Activated CD8-positive, alpha-beta memory T cell treated with anti-CD3 and anti-CD28 coated beads, Interleukin-2, amount 10 ng/mL, durations not matched to agents 7 days and 5 days (primary cell): ENCODE data around the gene CTDP1. TPM values are rescaled to one million over a fixed set of nuclear protein-coding genes. Genes with fewer than 3 reads are reported as not detected.

Source experiments
- ATAC-seq: fragments of 150-1000 bp; cut with Tn5 transposase; one replicate; pipeline ENCODE4 v1.10.0; 2021; ENCODE audit warnings: moderate library complexity
- CTCF ChIA-PET: fragments of 350-600 bp; sonication (Branson Sonifier 250); formaldehyde crosslinking; loops from one replicate; lab custom pipeline; 2021; ENCODE audit warnings: antibody characterized with exemption; lab: Charles Lee
- DNase-seq: peaks from one replicate; pipeline ENCODE4 v3.0.0-alpha.2; 2020
- H3K27ac Mint-ChIP-seq: one replicate; pipeline ENCODE4 v1.8.0; 2021; ENCODE audit warnings: mild to moderate bottlenecking, mixed read lengths
- H3K27me3 Mint-ChIP-seq: one replicate; pipeline ENCODE4 v1.8.0; 2021; ENCODE audit warnings: mixed read lengths
- H3K36me3 Mint-ChIP-seq: one replicate; pipeline ENCODE4 v1.8.0; 2021; ENCODE audit warnings: mild to moderate bottlenecking, mixed read lengths
- H3K4me1 Mint-ChIP-seq: one replicate; pipeline ENCODE4 v1.8.0; 2021; ENCODE audit warnings: mixed read lengths
- H3K4me3 Mint-ChIP-seq: one replicate; pipeline ENCODE4 v1.8.0; 2021; ENCODE audit warnings: mild to moderate bottlenecking, moderate library complexity, mixed read lengths
- H3K9me3 Mint-ChIP-seq: one replicate; pipeline ENCODE4 v1.8.0; 2022; ENCODE audit warnings: low read depth, mixed read lengths
- total RNA-seq, 2 experiments: library from RNA; stranded (reverse); gene quantifications; one replicate each; pipeline ENCODE4 v1.2.3, GENCODE V29; 2021

CTDP1 gene
- total RNA-seq, 2 experiments from 2014 or later, result 38.4 to 39.7 TPM

GRCh38 chr18:79680891-79681339 is 1.3 kb downstream of the CTDP1 start:
- Mint-ChIP-seq H3K4me3 (peak overlapping the region; percentile 83), H3K27me3 (no peaks in the 10 kb centered on the region), H3K9me3 (peaks cover 2% of the 10 kb centered on the region), H3K4me1 (peaks cover 64% of the 10 kb centered on the region), H3K36me3 (peaks cover 52% of the 10 kb centered on the region), H3K27ac (peak overlapping the region; percentile 92)
- CTCF ChIA-PET, result interaction anchor here (0.9 to 1.1 kb wide), 3 partner anchors 282 to 307 kb away, joined by 3 to 5 read pairs (median 4); partner anchors contain the start of gene TXNL4A
- DNase-seq (no peak), ATAC-seq (no peak)

GRCh38 chr18:79681484-79682387 is 2.1 kb downstream of the CTDP1 start:
- peak overlapping the region; percentile 92 for H3K27ac Mint-ChIP-seq
- peaks cover 2% of the 10 kb centered on the region for H3K9me3 Mint-ChIP-seq
- H3K36me3 Mint-ChIP-seq, result peaks cover 52% of the 10 kb centered on the region
- CTCF ChIA-PET, result no interaction called here
- H3K4me3 Mint-ChIP-seq, result peak overlapping the region; percentile 83
- peaks cover 71% of the 10 kb centered on the region for H3K4me1 Mint-ChIP-seq
- ATAC-seq (no peak), DNase-seq (peak; percentile 84)
- no peaks in the 10 kb centered on the region for H3K27me3 Mint-ChIP-seq

DNA sequence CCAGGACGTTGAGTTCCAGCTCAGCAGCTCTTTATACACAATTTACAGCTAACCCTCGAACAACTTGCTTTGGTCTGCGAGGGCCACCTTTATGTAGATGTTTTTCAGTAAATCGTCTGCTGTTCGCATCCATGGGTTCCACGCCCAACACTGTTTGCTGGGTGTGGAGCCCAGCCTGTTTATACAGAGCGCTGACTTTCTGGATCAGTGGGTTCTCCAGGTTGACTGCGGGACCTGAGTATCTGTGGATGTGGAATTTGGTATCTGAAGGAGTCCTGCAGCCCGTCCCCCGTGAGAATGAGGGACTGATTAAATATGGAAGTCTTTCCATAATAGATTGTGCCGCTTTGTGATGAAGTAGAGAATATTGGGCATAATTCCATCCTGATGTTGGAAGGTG is 2.9 kb downstream of the CTDP1 start:
- Mint-ChIP-seq H3K4me3 (peak overlapping the region; percentile 53), H3K4me1 (peaks cover 70% of the 10 kb centered on the region), H3K27ac (peak overlapping the region; percentile 92), H3K27me3 (no peaks in the 10 kb centered on the region), H3K9me3 (peaks cover 2% of the 10 kb centered on the region), H3K36me3 (peaks cover 45% of the 10 kb centered on the region)
- CTCF ChIA-PET, result no interaction called here
- DNase-seq (no peak), ATAC-seq (no peak)

DNA sequence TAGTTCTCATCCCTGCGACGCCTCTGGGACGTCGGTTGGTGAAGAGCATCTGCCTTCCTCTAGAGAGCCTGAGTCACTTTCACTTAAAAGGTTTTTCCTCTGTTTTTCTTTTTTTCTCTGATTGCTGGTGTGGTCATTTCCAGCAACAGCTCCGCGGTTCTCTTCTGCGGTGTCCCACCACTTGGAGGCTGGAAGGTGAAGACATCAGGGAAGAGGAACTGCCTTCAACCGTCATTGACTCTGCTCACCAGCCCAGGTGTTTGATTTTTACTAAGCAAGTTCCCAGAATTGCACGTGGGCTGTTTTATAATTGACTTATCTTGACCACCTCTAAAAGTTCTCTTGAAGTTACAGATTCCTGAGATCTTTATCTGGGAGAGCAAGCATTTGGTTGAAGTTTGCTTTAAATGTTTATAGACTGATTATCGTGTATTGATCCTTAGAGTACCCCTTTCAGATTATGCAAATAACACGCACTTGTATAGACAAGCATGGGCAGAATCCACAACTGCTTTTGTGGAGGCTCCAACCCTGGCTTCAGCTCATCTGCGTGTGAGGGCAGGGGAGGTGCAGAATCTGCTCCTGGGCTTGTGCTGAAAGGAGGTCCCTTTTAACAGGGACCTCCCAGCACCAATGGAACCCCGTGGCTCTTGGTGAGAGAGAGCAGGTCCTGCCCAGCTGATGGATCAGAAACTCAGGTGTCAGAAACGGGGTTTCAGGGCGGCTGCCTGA is 3.5 kb downstream of the CTDP1 start:
- H3K4me1 Mint-ChIP-seq, result peaks cover 71% of the 10 kb centered on the region
- peaks cover 2% of the 10 kb centered on the region for H3K9me3 Mint-ChIP-seq
- ATAC-seq (no peak), DNase-seq (peak; percentile 72)
- H3K36me3 Mint-ChIP-seq, result peaks cover 43% of the 10 kb centered on the region
- peak overlapping the region; percentile 53 for H3K4me3 Mint-ChIP-seq
- no peaks in the 10 kb centered on the region for H3K27me3 Mint-ChIP-seq
- H3K27ac Mint-ChIP-seq, result peak overlapping the region; percentile 92
- CTCF ChIA-PET, result no interaction called here

- H3K9me3 Mint-ChIP-seq, result peaks cover 2% of the 10 kb centered on the region
- H3K27me3 Mint-ChIP-seq, result no peaks in the 10 kb centered on the region
- peak overlapping the region; percentile 92 for H3K27ac Mint-ChIP-seq
- peaks cover 43% of the 10 kb centered on the region for H3K36me3 Mint-ChIP-seq
- no peak overlapping the region for H3K4me3 Mint-ChIP-seq
- H3K4me1 Mint-ChIP-seq, result peaks cover 67% of the 10 kb centered on the region
- ATAC-seq (no peak), DNase-seq (no peak)
- CTCF ChIA-PET, result no interaction called here
These were observed 4.2 kb downstream of the CTDP1 start for GRCh38 chr18:79683626-79684282.

DNA sequence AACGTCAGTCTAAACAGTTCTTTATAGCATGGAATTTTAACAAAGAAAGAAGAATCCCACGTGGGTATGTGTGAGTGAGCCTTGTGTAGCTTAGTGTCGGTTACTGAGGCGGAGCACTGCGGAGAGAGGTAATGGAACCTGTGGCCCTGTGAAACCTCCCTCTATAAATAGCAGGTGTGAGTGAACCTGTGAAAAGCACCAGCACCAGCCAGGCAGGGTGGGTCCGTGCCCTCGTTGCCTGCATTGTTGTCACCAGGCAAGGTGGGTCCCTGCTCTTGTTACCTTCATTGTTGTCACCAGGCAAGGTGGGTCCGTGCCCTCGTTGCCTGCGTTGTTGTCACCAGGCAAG is 4.7 kb downstream of the CTDP1 start:
- Mint-ChIP-seq H3K4me1 (peaks cover 67% of the 10 kb centered on the region), H3K27me3 (no peaks in the 10 kb centered on the region), H3K4me3 (no peak overlapping the region), H3K9me3 (peaks cover 2% of the 10 kb centered on the region), H3K36me3 (peaks cover 43% of the 10 kb centered on the region), H3K27ac (no peak overlapping the region)
- ATAC-seq, result no peak
- CTCF ChIA-PET, result no interaction called here
- DNase-seq, result no peak

GRCh38 chr18:79684787-79685186 is 5.2 kb downstream of the CTDP1 start:
- Mint-ChIP-seq H3K9me3 (peaks cover 2% of the 10 kb centered on the region), H3K36me3 (peaks cover 43% of the 10 kb centered on the region), H3K4me3 (no peak overlapping the region), H3K4me1 (peaks cover 67% of the 10 kb centered on the region), H3K27me3 (no peaks in the 10 kb centered on the region), H3K27ac (no peak overlapping the region)
- CTCF ChIA-PET, result no interaction called here
- DNase-seq, result no peak
- ATAC-seq, result no peak

- DNase-seq (no peak), ATAC-seq (no peak)
- Mint-ChIP-seq H3K4me3 (no peak overlapping the region), H3K36me3 (peaks cover 43% of the 10 kb centered on the region), H3K9me3 (peaks cover 2% of the 10 kb centered on the region), H3K27ac (no peak overlapping the region), H3K27me3 (no peaks in the 10 kb centered on the region), H3K4me1 (peaks cover 67% of the 10 kb centered on the region)
- CTCF ChIA-PET, result no interaction called here
These were observed 5.7 kb downstream of the CTDP1 start for GRCh38 chr18:79685281-79685680.

DNA sequence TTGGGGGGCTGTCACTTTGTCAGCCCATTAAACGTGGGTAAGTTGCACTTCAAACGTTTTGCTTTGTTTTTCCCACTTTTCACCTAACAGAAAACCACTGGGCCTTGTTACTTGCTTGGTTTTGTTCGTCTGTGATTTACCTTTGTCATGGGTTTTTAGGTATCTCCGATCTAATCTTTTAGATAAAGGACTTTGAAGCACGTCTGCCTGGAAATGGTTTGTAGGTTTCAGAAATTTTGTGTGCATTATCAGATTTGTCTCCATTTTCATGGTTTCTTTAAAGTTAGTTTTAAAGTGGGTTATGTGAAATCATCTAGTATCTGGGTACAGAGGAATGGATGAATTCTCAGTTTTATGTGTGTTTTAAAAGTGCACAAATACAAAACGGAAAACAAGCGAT is 6.4 kb downstream of the CTDP1 start:
- ATAC-seq (no peak), DNase-seq (no peak)
- H3K4me3 Mint-ChIP-seq, result no peak overlapping the region
- peaks cover 60% of the 10 kb centered on the region for H3K4me1 Mint-ChIP-seq
- CTCF ChIA-PET, result no interaction called here
- no peaks in the 10 kb centered on the region for H3K27me3 Mint-ChIP-seq
- H3K36me3 Mint-ChIP-seq, result peaks cover 39% of the 10 kb centered on the region
- no peak overlapping the region for H3K27ac Mint-ChIP-seq
- H3K9me3 Mint-ChIP-seq, result peaks cover 2% of the 10 kb centered on the region

DNA sequence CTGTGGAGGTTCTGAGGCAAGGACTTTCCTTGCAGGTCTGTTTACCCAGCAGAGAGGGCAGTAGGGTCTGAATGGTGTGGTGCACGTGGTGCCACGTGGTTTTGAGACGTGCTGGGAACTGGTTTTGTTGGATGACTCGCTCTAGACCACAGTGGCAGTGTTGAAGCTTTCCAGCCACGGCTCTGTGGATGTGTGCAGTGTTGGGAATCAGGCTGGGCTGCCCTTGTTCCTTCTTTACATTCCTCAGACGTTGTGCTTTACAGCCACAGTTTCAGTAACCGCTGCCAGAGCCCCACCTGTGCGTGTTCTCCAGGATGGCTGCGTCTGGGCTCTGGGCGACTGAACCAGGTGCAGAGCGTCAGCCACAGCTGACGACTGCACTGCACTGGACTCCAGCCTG is 8.2 kb downstream of the CTDP1 start:
- Mint-ChIP-seq H3K9me3 (no peaks in the 10 kb centered on the region), H3K27me3 (no peaks in the 10 kb centered on the region), H3K27ac (no peak overlapping the region), H3K4me3 (no peak overlapping the region), H3K4me1 (peaks cover 42% of the 10 kb centered on the region), H3K36me3 (peaks cover 31% of the 10 kb centered on the region)
- ATAC-seq, result no peak
- no peak for DNase-seq
- CTCF ChIA-PET, result no interaction called here

DNA sequence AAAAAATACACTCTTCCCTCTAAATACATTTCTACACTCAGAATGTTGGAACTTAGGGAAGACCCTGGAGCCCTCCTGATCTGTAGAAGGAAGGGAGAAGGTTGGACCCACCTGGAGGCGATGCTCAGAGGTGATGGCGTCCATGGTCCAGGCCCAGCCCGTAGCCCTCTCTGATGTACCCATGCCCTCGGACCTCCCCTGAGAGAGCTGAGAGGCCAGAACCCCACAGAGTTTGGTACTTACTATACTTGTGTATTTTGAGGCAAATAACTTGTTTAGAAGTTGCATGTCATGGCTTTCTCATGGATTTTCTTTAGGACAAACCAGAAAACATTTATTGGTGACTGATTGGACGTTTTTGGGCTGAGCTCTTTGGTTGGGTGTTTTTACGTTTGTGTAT is 10.5 kb downstream of the CTDP1 start:
- peaks cover 19% of the 10 kb centered on the region for H3K4me1 Mint-ChIP-seq
- peaks cover 12% of the 10 kb centered on the region for H3K36me3 Mint-ChIP-seq
- DNase-seq, result no peak
- no peak overlapping the region for H3K27ac Mint-ChIP-seq
- CTCF ChIA-PET, result interaction anchor here (1.5 kb wide), 1 partner anchor 18 kb away, joined by 3 read pairs; no protein-coding TSS in a partner anchor
- ATAC-seq, result no peak
- H3K9me3 Mint-ChIP-seq, result no peaks in the 10 kb centered on the region
- H3K4me3 Mint-ChIP-seq, result no peak overlapping the region
- H3K27me3 Mint-ChIP-seq, result no peaks in the 10 kb centered on the region

DNA sequence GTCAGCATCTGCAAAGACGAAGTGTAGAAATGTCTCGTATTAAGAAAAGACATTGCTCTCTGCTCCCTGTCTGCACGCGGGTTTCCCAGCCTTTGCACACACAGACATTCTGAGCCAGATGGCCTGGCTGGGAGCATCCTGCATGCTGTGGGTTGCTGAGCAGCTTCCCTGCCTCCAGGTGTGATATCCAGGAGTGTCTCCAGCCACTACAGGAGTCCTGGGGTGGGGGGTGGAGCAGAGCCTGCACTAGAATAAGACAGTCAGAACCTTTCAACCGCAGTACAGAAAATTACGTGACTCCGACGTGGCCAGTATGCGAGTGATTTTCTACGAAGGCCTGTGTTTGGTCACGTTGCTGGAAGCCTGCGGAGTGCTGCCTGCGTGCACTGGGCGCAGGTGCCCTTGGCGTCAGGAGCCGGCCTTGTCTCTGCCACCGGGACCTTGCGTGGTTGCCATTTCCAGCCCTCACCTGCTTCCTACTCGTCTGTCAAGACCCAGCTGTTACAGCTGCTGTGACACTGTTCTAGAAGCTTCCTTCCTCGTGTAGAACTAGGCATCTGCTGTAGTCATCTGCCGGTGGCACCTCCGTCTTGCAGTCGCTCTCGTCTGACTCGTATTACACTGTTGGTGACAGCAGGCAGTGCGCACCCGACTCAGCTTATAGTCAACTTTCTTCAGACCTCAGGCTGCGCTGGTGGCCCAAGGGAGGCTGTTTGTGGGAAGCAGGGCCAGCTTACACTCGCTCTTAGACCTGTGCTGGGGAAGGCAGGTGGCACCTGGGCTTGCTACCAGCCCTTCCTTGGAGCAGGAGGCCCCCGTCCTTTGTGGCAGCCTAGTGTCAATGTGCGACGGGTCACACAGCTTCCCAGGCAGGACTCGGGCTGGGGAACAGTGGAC is 11.2 kb downstream of the CTDP1 start:
- H3K36me3 Mint-ChIP-seq, result peaks cover 10% of the 10 kb centered on the region
- H3K4me3 Mint-ChIP-seq, result no peak overlapping the region
- H3K27ac Mint-ChIP-seq, result no peak overlapping the region
- H3K9me3 Mint-ChIP-seq, result no peaks in the 10 kb centered on the region
- CTCF ChIA-PET, result interaction anchor here (1.5 kb wide), 1 partner anchor 17 kb away, joined by 3 read pairs; no protein-coding TSS in a partner anchor
- H3K27me3 Mint-ChIP-seq, result no peaks in the 10 kb centered on the region
- ATAC-seq (no peak), DNase-seq (no peak)
- H3K4me1 Mint-ChIP-seq, result peaks cover 13% of the 10 kb centered on the region
